Measurements from ENCODE around the gene GABRB1. TPM values are rescaled to one million over a fixed set of nuclear protein-coding genes. Genes with fewer than 3 reads are reported as not detected.

GABRB1 gene
- total and polyA plus RNA-seq, 2 donors (not counting 1 experiment from before 2014, with no cell fraction given): not detected

- Mint-ChIP-seq H3K9me3 (ENCODE audit: insufficient read depth) (no peaks in the 10 kb centered on the region), H3K27me3 (no peaks in the 10 kb centered on the region), H3K27ac (no peak overlapping the region), H3K4me3 (no peak overlapping the region), H3K4me1 (no peaks in the 10 kb centered on the region)
- no peak for TF ChIP-seq EZH2 (IDR thresholded peaks at IDR 0.05; ENCODE audit: borderline replicate concordance, insufficient read depth, low read depth, low read length, poor library complexity, severe bottlenecking)
- no peak for TF ChIP-seq CTCF (IDR thresholded peaks at IDR 0.05)
- Histone ChIP-seq H3K36me3 (replicated peaks in 1 of 2; ENCODE audit: control extremely low read depth in 1 of 2, control insufficient read depth in 1 of 2, extremely low read depth in 1 of 2, insufficient read depth in 2 of 2, low read length in 1 of 2) (no peaks in the 10 kb centered on the region), H3K4me3 (ENCODE audit: control extremely low read depth in 1 of 5, extremely low read depth in 1 of 5, insufficient read depth in 1 of 5, low read depth in 2 of 5, low read length in 4 of 5) (no peak overlapping the region), H3K9me3 (ENCODE audit: control extremely low read depth in 1 of 3, control insufficient read depth in 2 of 3, insufficient read depth in 1 of 3, low read length in 2 of 3) (no peaks in the 10 kb centered on the region), H3K27me3 (replicated peaks in 1 of 4; ENCODE audit: control extremely low read depth in 1 of 4, control insufficient read depth in 3 of 4, insufficient read depth in 4 of 4, low read length in 3 of 4) (no peaks in the 10 kb centered on the region), H3K27ac (ENCODE audit: low read length in 2 of 2) (no peak overlapping the region), H2AFZ (ENCODE audit: insufficient read depth, low read depth, low read length, poor library complexity, severe bottlenecking) (no peak overlapping the region), H3K79me2 (ENCODE audit: control insufficient read depth, insufficient read depth, low read length) (no peaks in the 10 kb centered on the region), H3K4me1 (ENCODE audit: control insufficient read depth in 2 of 2, insufficient read depth in 2 of 2, low read length in 2 of 2) (no peaks in the 10 kb centered on the region), H4K20me1 (ENCODE audit: control insufficient read depth, insufficient read depth, low read length, poor library complexity, severe bottlenecking) (no peaks in the 10 kb centered on the region), H3K9ac (ENCODE audit: low read length) (no peak overlapping the region), H3K4me2 (replicated peaks; ENCODE audit: low read depth, low read length, poor library complexity, severe bottlenecking) (no peak overlapping the region)
- ChIA-PET CTCF (interaction anchor here (0.6 kb wide), 1 partner anchor 409 kb away, joined by 3 read pairs; no protein-coding TSS in a partner anchor), POLR2A (no interaction called here)
- ATAC-seq (ENCODE audit: low read depth) (no peak), DNase-seq (no peak)
- intact Hi-C loops (cut with micrococcal nuclease): no loop called here
Observed at GRCh38 chr4:47074816-47075215, 43.4 kb downstream of the GABRB1 start.

- DNase-seq: no peak
- Mint-ChIP-seq H3K27ac (no peak overlapping the region), H3K27me3 (no peaks in the 10 kb centered on the region), H3K9me3 (ENCODE audit: insufficient read depth) (no peaks in the 10 kb centered on the region), H3K4me1 (no peaks in the 10 kb centered on the region), H3K4me3 (no peak overlapping the region)
- ChIA-PET CTCF (interaction anchor here (0.6 kb wide), 1 partner anchor 409 kb away, joined by 3 read pairs; no protein-coding TSS in a partner anchor), POLR2A (no interaction called here)
- intact Hi-C loops (cut with micrococcal nuclease): no loop called here
- TF ChIP-seq CTCF (IDR thresholded peaks at IDR 0.05) (no peak), EZH2 (IDR thresholded peaks at IDR 0.05; ENCODE audit: borderline replicate concordance, insufficient read depth, low read depth, low read length, poor library complexity, severe bottlenecking) (no peak)
- Histone ChIP-seq H3K36me3 (replicated peaks in 1 of 2; ENCODE audit: control extremely low read depth in 1 of 2, control insufficient read depth in 1 of 2, extremely low read depth in 1 of 2, insufficient read depth in 2 of 2, low read length in 1 of 2) (no peaks in the 10 kb centered on the region), H3K4me1 (ENCODE audit: control insufficient read depth in 2 of 2, insufficient read depth in 2 of 2, low read length in 2 of 2) (no peaks in the 10 kb centered on the region), H3K4me3 (ENCODE audit: control extremely low read depth in 1 of 5, extremely low read depth in 1 of 5, insufficient read depth in 1 of 5, low read depth in 2 of 5, low read length in 4 of 5) (no peak overlapping the region), H2AFZ (ENCODE audit: insufficient read depth, low read depth, low read length, poor library complexity, severe bottlenecking) (no peak overlapping the region), H3K27ac (ENCODE audit: low read length in 2 of 2) (no peak overlapping the region), H4K20me1 (ENCODE audit: control insufficient read depth, insufficient read depth, low read length, poor library complexity, severe bottlenecking) (no peaks in the 10 kb centered on the region), H3K79me2 (ENCODE audit: control insufficient read depth, insufficient read depth, low read length) (no peaks in the 10 kb centered on the region), H3K27me3 (replicated peaks in 1 of 4; ENCODE audit: control extremely low read depth in 1 of 4, control insufficient read depth in 3 of 4, insufficient read depth in 4 of 4, low read length in 3 of 4) (no peaks in the 10 kb centered on the region), H3K4me2 (replicated peaks; ENCODE audit: low read depth, low read length, poor library complexity, severe bottlenecking) (no peak overlapping the region), H3K9ac (ENCODE audit: low read length) (no peak overlapping the region), H3K9me3 (ENCODE audit: control extremely low read depth in 1 of 3, control insufficient read depth in 2 of 3, insufficient read depth in 1 of 3, low read length in 2 of 3) (no peaks in the 10 kb centered on the region)
- WGBS (ENCODE audit: insufficient coverage): no CpG with 5 or more reads among the region's 2 CpGs
- ATAC-seq (ENCODE audit: low read depth): no peak
Observed at GRCh38 chr4:47075262-47075661, 43.9 kb downstream of the GABRB1 start.

Measured in B cell (primary cell).